ENCODE results near the gene ZMYND8.

GRCh38 chr20:47365023-47365764 is 8.7 kb upstream of the ZMYND8 start:
- no peak for TF ChIP-seq CTCF (IDR thresholded peaks at IDR 0.05)
- TF ChIP-seq POLR2AphosphoS5 (IDR thresholded peaks at IDR 0.05; ENCODE audit: low read depth, low read length) = no peak
- TF ChIP-seq TCF7L2 (IDR thresholded peaks at IDR 0.05; ENCODE audit: low read depth, low read length) = no peak
- TF ChIP-seq, protein P1, sequence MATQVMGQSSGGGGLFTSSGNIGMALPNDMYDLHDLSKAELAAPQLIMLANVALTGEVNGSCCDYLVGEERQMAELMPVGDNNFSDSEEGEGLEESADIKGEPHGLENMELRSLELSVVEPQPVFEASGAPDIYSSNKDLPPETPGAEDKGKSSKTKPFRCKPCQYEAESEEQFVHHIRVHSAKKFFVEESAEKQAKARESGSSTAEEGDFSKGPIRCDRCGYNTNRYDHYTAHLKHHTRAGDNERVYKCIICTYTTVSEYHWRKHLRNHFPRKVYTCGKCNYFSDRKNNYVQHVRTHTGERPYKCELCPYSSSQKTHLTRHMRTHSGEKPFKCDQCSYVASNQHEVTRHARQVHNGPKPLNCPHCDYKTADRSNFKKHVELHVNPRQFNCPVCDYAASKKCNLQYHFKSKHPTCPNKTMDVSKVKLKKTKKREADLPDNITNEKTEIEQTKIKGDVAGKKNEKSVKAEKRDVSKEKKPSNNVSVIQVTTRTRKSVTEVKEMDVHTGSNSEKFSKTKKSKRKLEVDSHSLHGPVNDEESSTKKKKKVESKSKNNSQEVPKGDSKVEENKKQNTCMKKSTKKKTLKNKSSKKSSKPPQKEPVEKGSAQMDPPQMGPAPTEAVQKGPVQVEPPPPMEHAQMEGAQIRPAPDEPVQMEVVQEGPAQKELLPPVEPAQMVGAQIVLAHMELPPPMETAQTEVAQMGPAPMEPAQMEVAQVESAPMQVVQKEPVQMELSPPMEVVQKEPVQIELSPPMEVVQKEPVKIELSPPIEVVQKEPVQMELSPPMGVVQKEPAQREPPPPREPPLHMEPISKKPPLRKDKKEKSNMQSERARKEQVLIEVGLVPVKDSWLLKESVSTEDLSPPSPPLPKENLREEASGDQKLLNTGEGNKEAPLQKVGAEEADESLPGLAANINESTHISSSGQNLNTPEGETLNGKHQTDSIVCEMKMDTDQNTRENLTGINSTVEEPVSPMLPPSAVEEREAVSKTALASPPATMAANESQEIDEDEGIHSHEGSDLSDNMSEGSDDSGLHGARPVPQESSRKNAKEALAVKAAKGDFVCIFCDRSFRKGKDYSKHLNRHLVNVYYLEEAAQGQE (IDR thresholded peaks at IDR 0.05; ENCODE audit: insufficient read depth in 1 of 2, low read depth in 2 of 2, low read length in 1 of 2) = no peak

All from Panc1 (cell line).